Neuronal stem cell (in vitro differentiated cells): Measurements from ENCODE around the gene NFAM1.

Experiments used
- DNase-seq: peaks from one replicate; pipeline ENCODE4 v3.0.0-alpha.2; 2013; ENCODE audit warnings: low spot score
- H2AFZ ChIP-seq: one replicate; pipeline ENCODE4 v1.6.1; 2013; ENCODE audit warnings: mild to moderate bottlenecking, low read length, inconsistent platforms
- H2AK5ac ChIP-seq: 2 replicates; pipeline ENCODE4 v1.6.1; 2013; ENCODE audit warnings: low read depth, mild to moderate bottlenecking, inconsistent platforms, low read length, moderate library complexity, mixed read lengths
- H2BK120ac ChIP-seq: 2 replicates; pipeline ENCODE4 v1.6.1; 2013; ENCODE audit warnings: low read depth, mild to moderate bottlenecking, inconsistent platforms, low read length, moderate library complexity, mixed read lengths
- H2BK12ac ChIP-seq: one replicate; pipeline ENCODE4 v1.6.1; 2013; ENCODE audit warnings: low read length, inconsistent platforms
- H2BK15ac ChIP-seq: 2 replicates; pipeline ENCODE4 v1.6.1; 2013; ENCODE audit warnings: mild to moderate bottlenecking, low read length, inconsistent platforms, mixed read lengths
- H2BK5ac ChIP-seq: one replicate; pipeline ENCODE4 v1.6.1; 2013; ENCODE audit warnings: inconsistent platforms, mild to moderate bottlenecking, low read length, moderate library complexity
- H3K14ac ChIP-seq: one replicate; pipeline ENCODE4 v1.6.1; 2013; ENCODE audit warnings: low read length, inconsistent platforms
- H3K18ac ChIP-seq: 2 replicates; pipeline ENCODE4 v1.6.1; 2013; ENCODE audit warnings: low read length, inconsistent platforms
- H3K23ac ChIP-seq: 2 replicates; pipeline ENCODE4 v1.6.1; 2013; ENCODE audit warnings: low read depth, mild to moderate bottlenecking, mixed read lengths, low read length, inconsistent platforms; ENCODE audit not compliant: poor library complexity
- H3K27ac ChIP-seq: replicated peaks from 3 replicates; pipeline ENCODE4 v1.5.1; 2013; ENCODE audit warnings: low read length, inconsistent platforms
- H3K27me3 ChIP-seq, 3 experiments: 2 replicates each; pipeline ENCODE4 v1.6.1; 2013; ENCODE audit warnings: low read length in 3 of 3, mild to moderate bottlenecking in 2 of 3, inconsistent platforms in 1 of 3, low read depth in 1 of 3, mixed read lengths in 1 of 3, moderate library complexity in 1 of 3; ENCODE audit not compliant: control insufficient read depth in 3 of 3, insufficient read depth in 3 of 3
- H3K36me3 ChIP-seq, 2 donors: replicated peaks in 1 of 2; 2 replicates each; pipeline ENCODE4 v1.6.1; 2013; ENCODE audit warnings: low read length in 2 of 2; ENCODE audit not compliant: control insufficient read depth in 2 of 2, insufficient read depth in 2 of 2
- H3K4ac ChIP-seq: 2 replicates; pipeline ENCODE4 v1.6.1; 2013; ENCODE audit warnings: inconsistent platforms, mild to moderate bottlenecking, low read length, moderate library complexity
- H3K4me1 ChIP-seq, 2 donors: 1 replicate in 1 of 2; 2 replicates in 1 of 2; pipeline ENCODE4 v1.6.1; 2013; ENCODE audit warnings: low read length in 2 of 2, low read depth in 1 of 2; ENCODE audit not compliant: control insufficient read depth in 2 of 2, insufficient read depth in 1 of 2
- H3K4me2 ChIP-seq: one replicate; pipeline ENCODE4 v1.6.1; 2013; ENCODE audit warnings: mild to moderate bottlenecking, low read length, inconsistent platforms; ENCODE audit not compliant: insufficient read depth, poor library complexity, severe bottlenecking
- H3K4me3 ChIP-seq, 2 donors: 2 replicates each; pipeline ENCODE4 v1.5.1; 2013; ENCODE audit warnings: low read length in 2 of 2, mild to moderate bottlenecking in 2 of 2, inconsistent platforms in 1 of 2, moderate library complexity in 1 of 2
- H3K79me1 ChIP-seq: one replicate; pipeline ENCODE4 v1.6.1; 2013; ENCODE audit warnings: low read depth, mild to moderate bottlenecking, inconsistent platforms, low read length, moderate library complexity
- H3K9ac ChIP-seq: one replicate; pipeline ENCODE4 v1.6.1; 2013; ENCODE audit warnings: mild to moderate bottlenecking, low read depth, low read length, inconsistent platforms; ENCODE audit not compliant: poor library complexity
- H3K9me3 ChIP-seq, 2 donors: replicated peaks in 1 of 2; 2 replicates each; pipeline versions ENCODE3 to v1.6.1; 2013; ENCODE audit warnings: low read length in 2 of 2, mild to moderate bottlenecking in 2 of 2, inconsistent platforms in 1 of 2, low read depth in 1 of 2, mixed read lengths in 1 of 2, moderate library complexity in 1 of 2; ENCODE audit not compliant: control insufficient read depth in 2 of 2, insufficient read depth in 1 of 2
- H4K8ac ChIP-seq: one replicate; pipeline ENCODE4 v1.6.1; 2013; ENCODE audit warnings: low read depth, mild to moderate bottlenecking, inconsistent platforms, low read length, moderate library complexity
- H4K91ac ChIP-seq: one replicate; pipeline ENCODE4 v1.6.1; 2013; ENCODE audit warnings: low read length, low read depth, mild to moderate bottlenecking, inconsistent platforms; ENCODE audit not compliant: poor library complexity
- WGBS, 2 donors: extraction: QIAGEN DNeasy Blood & Tissue Kit; methylation state at CpG; one replicate each; pipeline ENCODE4 v1.1.7; 2013; ENCODE audit warnings: missing lambda C conversion rate in 2 of 2, mixed read lengths in 1 of 2; ENCODE audit not compliant: insufficient read length in 2 of 2, insufficient replicate concordance in 1 of 2; ENCODE audit errors: extremely low coverage in 2 of 2; 5-methylcytosine and 5-hydroxymethylcytosine counted together

The NFAM1 gene

GRCh38 chr22:42332089-42332488, 100.1 kb downstream of the NFAM1 start:
- H3K36me3 ChIP-seq: no peaks in the 10 kb centered on the region
- no peak overlapping the region for H2BK5ac ChIP-seq
- no peak overlapping the region for H3K27ac ChIP-seq
- H2BK15ac ChIP-seq: no peak overlapping the region
- H3K4ac ChIP-seq: no peak overlapping the region
- no peak overlapping the region for H3K18ac ChIP-seq
- H2AFZ ChIP-seq: no peak overlapping the region
- H3K4me2 ChIP-seq: no peak overlapping the region
- H3K27me3 ChIP-seq: no peaks in the 10 kb centered on the region
- no peak overlapping the region for H4K8ac ChIP-seq
- no peak overlapping the region for H2AK5ac ChIP-seq
- H4K91ac ChIP-seq: no peak overlapping the region
- H3K23ac ChIP-seq: no peak overlapping the region
- H3K4me1 ChIP-seq: peaks cover 0 to 5% of the 10 kb centered on the region in 2 donors
- no peak overlapping the region for H3K14ac ChIP-seq
- no peak overlapping the region for H2BK12ac ChIP-seq
- H3K9ac ChIP-seq: no peak overlapping the region
- no peaks in the 10 kb centered on the region for H3K9me3 ChIP-seq
- WGBS, 2 donors: no CpG with 5 or more reads among the region's 7 CpGs
- no peak overlapping the region for H3K4me3 ChIP-seq
- no peak overlapping the region for H2BK120ac ChIP-seq
- no peak for DNase-seq
- peaks cover 7% of the 10 kb centered on the region for H3K79me1 ChIP-seq

GRCh38 chr22:42331014-42331413, 101.2 kb downstream of the NFAM1 start:
- Histone ChIP-seq H4K91ac (no peak overlapping the region), H3K4me2 (no peak overlapping the region), H3K9me3 (no peaks in the 10 kb centered on the region), H3K9ac (peak overlapping the region; percentile 2), H3K4me3 (no peak overlapping the region), H3K27ac (no peak overlapping the region), H3K14ac (peak overlapping the region; percentile 72), H3K4ac (no peak overlapping the region), H3K27me3 (no peaks in the 10 kb centered on the region), H2BK120ac (no peak overlapping the region), H3K18ac (peak overlapping the region; percentile 42), H2AK5ac (no peak overlapping the region), H2BK5ac (no peak overlapping the region), H3K79me1 (peaks cover 4% of the 10 kb centered on the region), H3K36me3 (no peaks in the 10 kb centered on the region), H2BK12ac (no peak overlapping the region), H2AFZ (no peak overlapping the region), H3K4me1 (peaks cover 0 to 5% of the 10 kb centered on the region in 2 donors), H3K23ac (no peak overlapping the region), H4K8ac (no peak overlapping the region), H2BK15ac (no peak overlapping the region)
- DNase-seq: no peak
- no CpG with 5 or more reads among the region's 22 CpGs for WGBS, 2 donors
